ENCODE data around the gene CSNK1D.
"Not testable (repeated sequence)": the region's sequence is repeated elsewhere in the genome, so short reads cannot be mapped to it uniquely, and the experiment has no call there.

Gene CSNK1D

DNA sequence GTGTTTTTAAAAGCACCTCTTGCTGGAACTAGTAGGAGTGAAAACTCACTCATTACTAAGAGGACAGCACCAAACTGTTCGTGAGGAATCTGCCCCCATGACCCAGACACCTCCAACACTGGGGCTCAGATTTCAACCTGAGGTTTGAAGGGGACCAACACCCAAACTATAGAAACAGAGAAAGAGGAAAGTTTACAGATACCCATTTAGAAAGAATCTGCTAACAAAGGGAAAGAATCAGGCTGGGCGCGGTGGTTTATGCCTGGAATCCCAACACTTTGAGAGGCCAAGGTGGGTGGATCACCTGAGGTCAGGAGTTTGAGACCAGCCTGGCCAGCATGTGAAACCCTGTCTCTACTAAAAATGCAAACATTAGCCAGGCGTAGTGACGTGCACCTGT, 3.4 kb upstream of the CSNK1D start:
- FAIRE-seq = no peak
- DNase-seq (ENCODE audit: insufficient read length, low spot score) = no peak

DNA sequence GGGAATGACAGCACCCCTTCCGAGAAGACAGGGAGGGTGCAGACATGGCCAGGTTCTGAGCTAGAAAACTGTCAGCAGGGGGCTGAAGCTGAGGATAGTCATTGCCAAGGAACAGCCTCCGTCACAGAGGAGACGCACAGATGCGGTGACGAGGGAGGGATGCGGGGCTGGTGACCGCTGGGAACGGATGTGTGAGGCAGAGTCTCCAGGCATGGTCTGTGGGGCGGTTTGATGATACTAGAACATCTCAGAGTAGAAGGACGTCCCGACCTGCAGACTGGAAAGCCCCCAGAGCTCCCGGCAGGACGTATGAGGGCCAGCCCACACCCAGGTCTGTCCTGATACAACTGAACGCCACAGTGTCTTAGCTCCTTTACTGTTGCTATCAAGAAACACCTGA, 1.8 kb upstream of the CSNK1D start:
- DNase-seq (ENCODE audit: insufficient read length, low spot score) (no peak), FAIRE-seq (no peak)

- FAIRE-seq (no peak), DNase-seq (ENCODE audit: insufficient read length, low spot score) (no peak)
Measured at GRCh38 chr17:82274134-82275020, 877 bp upstream of the CSNK1D start.

- FAIRE-seq (no peak), DNase-seq (ENCODE audit: insufficient read length, low spot score) (peak; percentile 54)
Measured at GRCh38 chr17:82272495-82273326, 789 bp downstream of the CSNK1D start.

DNA sequence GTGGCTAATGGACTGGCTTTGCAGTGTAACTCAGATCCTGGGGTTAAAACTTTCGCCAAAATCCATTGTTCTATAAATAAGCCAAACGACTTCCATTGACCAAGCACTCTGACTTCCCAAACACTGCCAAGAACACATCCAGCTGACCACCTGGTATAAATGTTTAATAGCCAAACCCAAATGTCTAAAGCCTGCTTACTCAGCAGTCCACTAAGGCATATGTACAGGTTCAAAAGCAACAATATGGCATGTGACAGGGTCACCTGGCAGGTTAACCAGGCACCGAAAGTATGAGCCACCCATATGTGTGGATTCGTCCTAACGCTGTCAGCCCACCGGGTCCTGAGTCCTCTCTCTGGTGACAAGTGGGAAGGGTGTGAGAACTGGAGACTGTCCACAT, 2.1 kb downstream of the CSNK1D start:
- FAIRE-seq (no peak), DNase-seq (ENCODE audit: insufficient read length, low spot score) (no peak)

DNA sequence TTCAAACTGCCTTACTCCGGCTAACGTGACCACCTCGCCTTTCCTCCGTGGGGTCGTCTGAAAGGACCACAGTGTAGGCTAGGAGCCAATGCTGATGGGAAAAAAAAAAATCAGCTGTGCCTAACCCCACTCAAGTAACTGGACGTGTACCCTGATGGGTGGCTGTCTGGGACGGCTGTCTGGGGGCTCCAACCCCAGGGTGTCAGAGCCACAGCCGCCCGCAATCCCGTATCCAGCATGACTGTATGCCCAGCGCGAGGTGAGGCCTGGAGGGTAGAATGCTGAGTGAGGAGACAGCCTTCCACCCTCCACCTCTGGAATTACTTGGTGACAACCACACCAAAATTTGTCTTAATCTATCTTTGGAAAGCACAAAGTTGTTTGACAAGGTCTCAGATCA, 2.8 kb downstream of the CSNK1D start:
- DNase-seq (ENCODE audit: insufficient read length, low spot score) (no peak), FAIRE-seq (no peak)

GRCh38 chr17:82269882-82270500, 3.5 kb downstream of the CSNK1D start:
- DNase-seq (ENCODE audit: insufficient read length, low spot score) (no peak), FAIRE-seq (no peak)

- no peak for FAIRE-seq
- DNase-seq (ENCODE audit: insufficient read length, low spot score) = no peak
Measured at GRCh38 chr17:82269138-82269881, 4.2 kb downstream of the CSNK1D start.

DNA sequence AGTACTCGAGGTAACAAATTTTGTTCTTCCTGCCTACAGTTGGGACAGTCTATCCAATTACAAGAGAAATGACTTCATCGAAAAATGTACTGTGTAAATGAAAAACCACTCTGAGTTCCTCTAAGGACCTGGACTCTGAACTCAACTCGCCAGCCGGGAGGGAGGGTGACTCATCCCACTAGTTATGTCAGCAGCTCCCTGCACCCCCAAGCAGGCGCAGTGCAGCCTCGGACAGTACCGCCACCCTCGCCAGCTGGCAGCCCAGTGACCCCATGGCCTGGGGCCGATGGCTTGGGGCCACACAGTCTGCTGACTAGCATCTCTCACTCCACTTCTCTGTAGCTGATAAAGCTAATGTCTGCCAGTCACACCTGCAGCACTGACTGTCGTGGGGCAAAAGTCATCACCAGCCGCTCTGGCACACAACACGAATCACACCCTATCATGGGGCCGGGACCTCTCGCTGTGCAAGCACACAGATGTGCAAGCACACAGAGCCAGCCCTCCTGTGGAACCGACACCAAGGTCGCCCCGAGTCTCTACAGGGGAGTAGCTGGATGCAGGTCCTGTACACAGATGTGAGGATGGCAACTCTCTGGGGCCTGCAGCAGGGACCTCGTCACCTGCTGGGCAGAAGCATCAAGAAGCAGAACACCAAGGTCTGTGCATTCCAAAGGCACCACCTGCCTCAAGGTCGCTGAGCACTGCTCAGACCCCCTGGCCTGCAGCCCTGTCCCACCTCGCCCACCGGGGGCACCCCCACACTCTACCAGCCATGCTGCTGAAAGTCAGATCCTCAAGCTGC, 5.7 kb downstream of the CSNK1D start:
- DNase-seq (ENCODE audit: insufficient read length, low spot score) (no peak), FAIRE-seq (no peak)

DNA sequence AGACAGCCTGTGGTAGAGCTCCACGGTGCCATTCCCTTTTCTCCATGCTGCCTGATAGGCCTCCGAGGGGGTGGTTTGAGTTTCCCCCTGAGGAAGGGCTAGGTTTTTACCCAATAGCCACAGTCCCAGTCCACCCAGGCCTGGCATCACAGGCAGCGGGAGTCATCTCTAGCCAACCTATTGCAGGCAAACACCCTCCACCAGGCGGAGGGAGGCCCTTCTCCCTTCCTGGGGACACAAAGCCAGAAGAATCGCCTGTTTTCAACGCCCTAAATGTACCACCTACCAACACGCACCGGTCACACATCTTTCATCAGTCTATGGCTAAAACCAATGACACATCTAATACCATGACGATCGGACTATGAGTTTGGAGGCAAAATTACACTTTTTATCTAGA, 7.4 kb downstream of the CSNK1D start:
- FAIRE-seq (no peak), DNase-seq (ENCODE audit: insufficient read length, low spot score) (no peak)

DNA sequence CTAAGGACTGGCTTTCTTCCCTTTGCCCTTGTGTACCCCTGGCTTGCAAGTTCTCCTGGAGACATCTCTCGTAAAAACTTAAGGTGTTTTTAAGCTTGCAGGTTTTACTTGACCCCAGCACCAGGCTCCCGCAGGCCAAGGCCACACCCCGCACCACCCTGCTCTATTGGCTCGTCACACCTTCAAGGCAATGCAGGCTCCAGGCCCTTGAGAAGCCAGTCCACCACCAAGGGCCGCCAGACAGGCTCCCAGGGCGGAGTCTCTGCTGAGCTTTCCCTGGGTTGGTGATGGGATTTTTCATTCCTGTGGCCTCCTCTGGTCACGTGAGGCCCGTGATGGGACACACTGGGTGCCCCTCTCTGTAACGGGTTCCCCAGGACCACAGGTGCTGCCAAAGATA, 9.9 kb downstream of the CSNK1D start:
- FAIRE-seq (no peak), DNase-seq (ENCODE audit: insufficient read length, low spot score) (no peak)

DNA sequence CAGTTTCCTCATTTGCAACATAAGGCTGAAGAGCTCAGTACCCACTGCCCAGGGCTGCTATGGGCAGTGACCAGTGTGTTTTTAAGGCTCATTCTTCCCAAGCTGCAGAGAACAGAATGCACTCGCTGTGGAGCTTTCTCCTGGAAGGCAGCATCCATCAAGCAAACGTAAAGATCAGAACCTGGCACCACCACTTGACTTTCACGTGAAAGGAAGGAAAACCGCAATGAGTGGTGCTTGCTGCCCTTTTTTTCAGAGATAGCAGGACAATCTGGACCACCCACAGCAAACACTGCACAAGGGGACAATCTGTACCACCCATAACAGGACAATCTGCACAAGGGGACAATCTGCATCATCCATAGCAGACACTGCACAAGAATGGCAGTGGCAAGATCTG, 11.2 kb downstream of the CSNK1D start:
- DNase-seq (ENCODE audit: insufficient read length, low spot score) = no peak
- FAIRE-seq = no peak

GRCh38 chr17:82259972-82260961, 13.2 kb downstream of the CSNK1D start:
- FAIRE-seq; DNase-seq (ENCODE audit: insufficient read length, low spot score): not testable (repeated sequence)

DNA sequence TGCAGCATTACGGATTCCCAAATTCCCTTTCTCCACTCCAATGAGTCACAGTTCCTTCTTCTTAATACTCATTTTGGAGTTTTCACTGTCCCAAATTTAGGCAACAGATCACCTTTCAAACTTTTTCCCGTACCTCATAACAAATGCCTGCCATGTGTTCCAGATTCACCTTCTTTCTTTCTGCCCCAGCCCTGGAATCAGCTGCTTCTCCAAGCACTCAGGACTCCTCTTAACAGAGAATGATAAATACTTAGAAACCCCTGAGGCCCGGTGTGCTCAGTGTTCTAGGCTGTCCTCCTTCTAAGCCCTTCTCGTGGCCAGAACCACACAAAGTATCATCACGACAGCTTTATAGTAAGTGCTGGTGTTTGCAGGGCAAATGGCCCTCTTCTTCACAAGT, 14.9 kb downstream of the CSNK1D start:
- no peak for FAIRE-seq
- no peak for DNase-seq (ENCODE audit: insufficient read length, low spot score)

- FAIRE-seq (no peak), DNase-seq (ENCODE audit: insufficient read length, low spot score) (no peak)
Measured at GRCh38 chr17:82257473-82257872, 16.0 kb downstream of the CSNK1D start.

DNA sequence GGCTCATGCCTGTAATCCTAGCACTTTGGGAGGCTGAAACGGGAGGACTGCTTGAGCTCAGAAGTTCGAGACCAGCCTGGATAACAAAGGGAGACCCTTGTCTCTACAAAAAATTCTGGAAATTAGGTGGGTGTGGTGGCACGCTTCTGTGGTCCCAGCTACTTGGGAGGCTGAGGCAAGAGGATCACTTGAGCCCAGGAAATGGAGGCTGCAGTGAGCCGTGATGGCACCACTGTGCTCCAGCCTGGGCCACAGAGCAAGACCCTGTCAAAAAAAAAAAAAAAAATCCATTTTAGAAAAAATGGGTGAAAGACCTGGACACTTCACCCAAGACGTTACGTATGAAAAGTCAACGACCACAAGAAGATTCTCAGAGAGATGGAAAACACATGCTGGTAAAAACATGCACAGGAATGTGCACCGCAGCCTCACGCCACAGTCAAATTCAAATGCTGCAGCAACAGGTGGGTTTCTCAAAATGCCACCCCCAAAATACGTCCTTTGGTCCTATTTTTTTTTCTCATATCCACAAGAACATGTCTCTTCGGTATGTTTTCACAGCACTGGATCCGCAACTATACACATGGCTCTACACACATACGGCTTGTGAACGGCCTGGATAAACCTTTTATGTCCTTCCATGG, 17.1 kb downstream of the CSNK1D start:
- no peak for DNase-seq (ENCODE audit: insufficient read length, low spot score)
- no peak for FAIRE-seq

- FAIRE-seq (no peak), DNase-seq (ENCODE audit: insufficient read length, low spot score) (no peak)
Measured at GRCh38 chr17:82255402-82255972, 18.0 kb downstream of the CSNK1D start.

GRCh38 chr17:82254746-82255145, 18.8 kb downstream of the CSNK1D start:
- not testable (repeated sequence) for DNase-seq (ENCODE audit: insufficient read length, low spot score); FAIRE-seq
